ENCODE measurements around the gene MRPS11. TPM values are rescaled to one million over a fixed set of nuclear protein-coding genes. Genes with fewer than 3 reads are reported as not detected.
A peak's percentile ranks its signal among the peaks of the same experiment; 100 is the strongest.
"Not testable (repeated sequence)": the region's sequence is repeated elsewhere in the genome, so short reads cannot be mapped to it uniquely, and the experiment has no call there.

Gene MRPS11
- total RNA-seq, 1 experiment from 2014 or later: 24.2 TPM

DNA sequence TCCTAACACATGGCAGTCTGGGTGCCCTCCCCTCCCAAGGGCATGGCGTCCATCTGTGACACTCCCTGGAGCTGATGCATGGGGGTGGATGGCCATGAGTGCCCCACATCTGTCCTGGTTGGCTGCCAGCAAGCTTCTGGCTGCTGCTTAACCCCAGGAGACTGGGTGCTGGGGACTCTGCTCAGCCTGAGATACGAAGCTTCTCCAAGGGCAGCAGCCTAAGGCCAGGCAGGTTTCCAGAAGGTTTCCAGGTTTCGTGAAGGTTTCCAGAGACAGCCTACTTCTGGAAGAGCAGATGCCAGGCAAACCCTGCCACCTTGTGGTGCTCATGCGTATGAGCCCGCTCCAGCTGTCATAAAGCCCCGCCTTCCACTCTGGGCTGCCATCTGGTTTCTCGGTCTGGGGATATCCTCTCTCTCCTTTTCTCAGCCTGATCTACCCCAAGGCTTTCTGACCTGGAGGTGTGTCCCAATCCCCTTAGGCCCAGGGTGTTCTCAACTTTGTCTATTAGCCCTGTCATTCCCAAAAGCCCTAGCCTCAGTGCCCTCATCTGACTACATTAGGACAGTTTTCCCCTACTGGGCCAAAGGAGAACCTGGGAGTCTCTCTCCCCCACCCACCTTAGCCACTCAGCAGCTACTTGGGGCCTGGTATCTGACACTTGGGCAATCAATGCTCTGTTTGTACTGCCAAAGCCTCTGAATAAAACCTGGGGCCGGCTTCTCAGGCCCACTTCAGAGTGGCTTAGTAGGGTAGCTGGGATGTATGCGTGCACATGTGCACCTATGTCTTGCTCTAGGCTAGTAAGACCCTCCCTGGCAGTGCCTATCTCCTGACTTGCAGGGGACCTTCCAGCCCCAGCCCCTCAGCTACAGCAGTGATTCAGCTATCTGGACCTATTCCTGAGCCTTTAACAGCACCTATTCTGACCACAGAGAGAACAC, 12.4 kb upstream of the MRPS11 start:
- peak; percentile 53 for DNase-seq (ENCODE audit: low read depth)

DNA sequence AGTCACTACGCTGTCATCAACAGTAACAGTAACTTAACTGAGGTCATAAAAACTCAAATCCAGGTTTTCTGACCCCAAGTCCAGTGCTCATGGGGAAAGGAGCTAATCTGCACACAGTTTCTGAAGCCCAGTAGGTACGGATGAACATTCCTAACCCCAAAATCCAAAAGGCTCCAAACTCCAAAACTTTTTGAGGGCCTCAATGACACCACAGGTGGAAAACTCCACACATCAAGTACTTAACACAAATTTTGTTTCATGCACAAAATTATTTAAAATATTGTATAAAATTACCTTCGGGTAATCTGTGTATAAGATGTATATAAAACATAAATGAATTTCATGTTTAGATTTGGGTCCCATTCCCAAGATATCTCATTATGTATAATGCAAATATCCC, 10.8 kb upstream of the MRPS11 start:
- DNase-seq (ENCODE audit: low read depth): no peak

DNA sequence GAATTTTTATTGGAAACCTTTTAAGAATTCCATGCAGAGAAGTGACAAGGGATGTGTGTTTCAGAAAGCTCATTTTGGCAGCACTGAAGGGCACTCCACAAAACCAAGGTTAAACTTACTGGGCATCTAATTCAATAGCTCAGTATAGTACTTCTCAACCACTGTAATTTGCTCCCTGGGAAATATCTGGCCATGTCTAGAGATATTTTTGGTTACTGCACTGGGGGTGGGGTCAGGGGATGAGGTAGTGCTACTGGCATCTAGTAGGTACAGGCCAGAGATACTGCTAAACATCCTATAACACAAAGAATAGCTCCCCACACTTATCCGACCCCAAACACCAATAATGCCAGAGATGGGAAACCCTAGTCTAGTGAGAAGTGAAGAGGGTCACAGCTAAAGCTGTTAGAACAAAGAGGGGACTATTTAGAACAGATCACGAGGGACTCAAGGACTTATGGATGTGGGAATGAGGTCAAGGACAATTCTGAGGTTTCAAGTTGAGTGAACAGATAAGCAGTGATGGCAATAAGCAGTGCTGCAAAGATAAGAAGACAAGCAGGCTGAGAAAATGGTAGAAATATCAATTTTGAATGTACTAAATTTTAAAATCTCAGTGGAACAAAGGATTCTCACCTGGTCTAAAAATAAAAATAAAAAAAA, 3.5 kb upstream of the MRPS11 start:
- DNase-seq (ENCODE audit: low read depth): no peak

DNA sequence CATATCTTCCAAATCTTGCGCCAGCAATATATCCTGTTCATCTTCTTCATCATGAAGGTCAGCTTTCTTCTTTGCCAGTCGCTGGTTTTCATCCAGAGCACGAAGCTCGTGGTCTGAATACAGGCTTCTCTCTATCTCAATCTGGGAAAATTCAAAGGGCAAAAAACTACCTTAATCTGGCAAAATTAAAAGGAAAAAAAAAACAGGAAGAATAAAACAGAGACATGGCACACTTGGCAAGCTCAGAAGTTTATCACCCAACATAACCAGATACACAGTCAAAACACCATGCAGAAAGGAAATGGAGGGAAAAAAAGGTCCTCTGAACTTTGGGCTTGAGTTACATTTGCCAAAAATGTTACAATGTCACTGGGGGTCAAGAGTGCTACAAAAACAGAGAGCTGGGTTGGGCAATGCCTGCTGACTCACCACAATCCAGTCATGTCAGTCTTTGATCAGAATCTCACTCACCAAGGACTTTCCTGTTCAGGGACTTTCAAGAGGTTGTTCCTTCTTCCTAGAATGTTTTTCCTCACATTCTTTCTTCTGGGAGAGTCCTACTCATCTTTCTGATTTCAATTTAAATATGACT, 1.8 kb upstream of the MRPS11 start:
- peak; percentile 14 for DNase-seq (ENCODE audit: low read depth)

DNA sequence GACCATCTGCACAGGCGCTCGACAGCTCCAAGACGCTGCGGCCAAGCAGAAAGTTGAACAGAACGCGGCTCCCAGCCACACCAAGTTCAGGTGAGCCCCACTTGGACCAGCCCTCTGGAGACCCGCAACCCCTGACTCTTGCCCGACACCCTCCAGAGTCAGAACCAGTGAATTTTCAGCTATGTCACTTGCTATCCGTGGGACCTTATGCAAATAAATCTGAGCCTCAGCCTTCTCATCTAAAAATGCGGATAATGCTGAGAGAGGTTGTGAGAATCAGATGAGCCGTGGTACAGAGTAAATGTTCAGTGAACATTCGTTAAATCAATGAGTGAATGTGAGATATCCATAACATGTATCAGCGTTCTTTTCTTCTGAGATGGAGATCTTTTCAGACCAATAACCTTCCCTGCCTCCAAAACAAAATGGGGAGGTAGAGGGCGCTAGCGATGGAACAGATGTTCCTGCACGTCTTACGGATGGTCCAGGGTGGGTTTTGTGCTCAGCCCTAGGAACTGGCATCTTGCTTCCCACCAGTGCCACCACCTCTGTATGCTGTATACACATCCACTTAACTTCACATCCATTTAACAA, 524 bp downstream of the MRPS11 start:
- DNase-seq (ENCODE audit: low read depth): no peak

DNA sequence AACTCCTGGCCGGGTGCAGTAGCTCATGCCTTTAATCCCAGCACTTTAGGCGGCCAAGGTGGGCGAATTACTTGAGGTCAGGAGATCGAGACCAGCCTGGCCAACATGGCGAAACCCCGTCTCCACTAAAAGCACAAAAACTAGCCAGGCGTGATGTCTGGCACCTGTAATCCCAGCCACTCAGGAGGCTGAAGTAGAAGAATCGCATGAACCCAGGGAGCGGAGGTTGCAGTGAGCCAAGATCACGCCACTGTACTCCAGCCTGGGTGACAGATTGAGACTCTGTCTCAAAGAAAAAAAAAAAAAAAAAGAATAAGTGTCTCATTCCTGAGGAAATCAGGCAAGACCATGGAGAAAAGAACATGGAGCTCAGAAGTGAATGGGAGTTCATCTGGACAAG, 1.2 kb downstream of the MRPS11 start:
- DNase-seq (ENCODE audit: low read depth): not testable (repeated sequence)

DNA sequence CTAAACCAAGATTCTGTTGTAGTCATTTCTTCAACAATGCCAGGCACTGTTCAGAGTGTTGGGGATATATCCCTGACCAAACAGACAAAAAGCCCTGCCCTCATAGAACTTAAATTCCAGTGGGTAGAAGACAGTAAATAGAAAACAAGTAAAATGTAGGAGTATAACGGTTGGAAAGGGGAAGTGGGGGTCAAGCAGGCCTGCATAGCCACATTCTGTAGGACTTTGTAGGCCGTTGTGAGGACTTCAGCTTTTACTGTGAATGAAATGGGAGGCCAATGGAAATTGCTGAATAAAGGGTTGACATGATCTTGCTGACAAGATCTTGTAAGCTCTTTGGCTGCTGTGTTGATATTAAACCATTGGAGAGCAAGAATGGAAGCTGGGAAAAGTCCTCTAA, 1.8 kb downstream of the MRPS11 start:
- no peak for DNase-seq (ENCODE audit: low read depth)

DNA sequence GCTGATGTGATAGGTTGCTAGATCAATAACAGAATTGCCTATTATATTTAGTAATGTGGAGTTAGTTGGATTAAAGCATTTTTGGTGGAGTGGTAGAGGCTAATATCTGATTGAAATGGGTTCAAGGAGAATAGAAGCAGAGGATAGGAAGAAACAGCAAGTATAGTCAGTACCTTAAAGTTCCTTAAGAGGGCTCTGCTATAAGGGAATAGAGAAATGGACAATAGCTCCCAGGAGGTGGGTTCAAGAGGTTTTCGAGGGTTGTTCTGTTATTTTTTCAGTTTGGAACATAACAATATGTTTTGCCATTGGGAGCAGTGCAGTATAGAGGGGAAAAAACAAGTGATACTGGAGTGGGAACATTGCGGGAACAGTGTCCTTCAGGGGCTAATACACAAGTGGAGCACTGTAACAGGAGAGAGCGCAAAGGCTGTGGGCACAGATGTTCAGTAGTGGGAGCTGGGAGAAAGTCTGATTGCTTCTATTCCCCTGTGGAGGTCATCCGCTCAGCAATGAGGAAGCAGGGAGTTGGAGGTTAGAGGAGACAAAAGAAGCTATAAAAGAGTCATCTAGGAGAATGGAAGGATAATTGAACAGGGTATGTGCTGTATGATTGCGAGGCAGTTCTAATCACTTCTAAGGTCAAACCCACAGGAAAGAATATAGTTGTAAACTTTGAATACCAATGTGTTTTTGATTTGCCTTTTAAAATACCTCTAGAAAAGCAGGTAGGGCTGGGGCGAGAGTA, 3.3 kb downstream of the MRPS11 start:
- DNase-seq (ENCODE audit: low read depth): no peak

DNA sequence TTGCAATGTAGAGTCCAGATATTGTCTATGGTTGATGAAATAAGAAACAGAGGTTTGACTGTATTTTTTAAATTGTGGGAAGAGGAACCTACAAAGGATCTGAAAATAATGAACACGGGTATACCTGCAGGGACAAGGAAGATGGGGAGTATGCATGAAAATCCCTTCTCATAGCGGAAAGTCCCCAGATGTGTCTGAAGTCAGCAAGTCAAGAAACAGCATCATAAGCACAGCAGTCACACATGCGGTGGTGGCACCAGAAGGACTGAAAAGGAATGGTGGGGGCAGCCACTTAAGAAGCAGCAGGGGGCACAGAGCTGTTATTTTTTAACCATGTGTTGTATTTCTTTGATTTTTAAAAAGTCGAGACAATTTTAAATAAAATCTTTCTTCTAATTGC, 4.7 kb downstream of the MRPS11 start:
- DNase-seq (ENCODE audit: low read depth): no peak

DNA sequence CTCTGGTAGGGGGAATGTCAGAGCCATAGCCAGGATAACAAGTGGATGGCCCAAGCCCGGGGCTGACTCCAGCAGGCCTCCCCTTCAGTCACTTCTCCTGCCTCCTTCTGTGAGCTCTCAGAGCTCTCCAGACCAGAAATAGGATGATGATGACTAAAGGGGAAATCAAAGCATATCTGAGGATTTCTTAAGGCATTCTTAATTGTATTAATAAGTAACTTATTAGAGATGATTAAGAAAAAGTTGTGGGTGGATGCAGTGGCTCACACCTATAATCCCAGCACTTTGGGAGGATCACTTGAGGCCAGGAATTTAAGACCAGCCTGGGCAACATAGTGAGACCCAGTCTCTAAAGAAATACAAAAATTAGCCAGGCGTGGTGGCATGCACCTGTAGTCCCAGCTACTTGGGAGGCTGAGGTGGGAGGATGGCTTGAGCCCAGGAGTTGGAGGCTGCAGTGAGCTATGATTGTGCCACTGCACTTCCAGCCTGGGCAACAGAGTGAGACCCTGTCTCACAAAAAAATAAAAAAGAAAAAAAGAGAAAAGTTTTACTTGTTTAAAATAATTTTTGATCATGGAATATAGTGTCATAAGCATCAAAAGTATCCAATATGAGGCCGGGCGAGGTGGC, 6.3 kb downstream of the MRPS11 start:
- DNase-seq (ENCODE audit: low read depth): not testable (repeated sequence)

DNA sequence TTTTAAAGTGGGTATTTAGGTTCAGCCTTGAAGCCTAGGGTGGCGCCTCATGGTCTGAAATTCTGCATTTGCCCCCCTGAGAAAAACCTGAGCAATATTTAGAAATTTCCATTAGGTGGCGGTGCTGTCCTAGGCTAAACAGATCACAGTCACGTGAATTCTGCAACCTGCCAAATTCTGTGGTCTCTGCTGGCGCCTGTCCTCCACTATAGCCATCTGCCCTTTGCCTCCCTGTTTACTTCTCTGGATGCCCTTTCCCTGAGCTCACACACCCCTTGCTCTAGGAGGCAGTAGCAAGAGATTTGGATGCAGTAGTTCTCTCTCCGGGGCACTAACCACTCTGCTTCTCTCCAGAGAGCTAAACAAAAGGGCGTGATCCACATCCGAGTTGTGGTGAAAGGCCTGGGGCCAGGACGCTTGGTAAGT, 9.1 kb downstream of the MRPS11 start:
- DNase-seq (ENCODE audit: low read depth): no peak

DNA sequence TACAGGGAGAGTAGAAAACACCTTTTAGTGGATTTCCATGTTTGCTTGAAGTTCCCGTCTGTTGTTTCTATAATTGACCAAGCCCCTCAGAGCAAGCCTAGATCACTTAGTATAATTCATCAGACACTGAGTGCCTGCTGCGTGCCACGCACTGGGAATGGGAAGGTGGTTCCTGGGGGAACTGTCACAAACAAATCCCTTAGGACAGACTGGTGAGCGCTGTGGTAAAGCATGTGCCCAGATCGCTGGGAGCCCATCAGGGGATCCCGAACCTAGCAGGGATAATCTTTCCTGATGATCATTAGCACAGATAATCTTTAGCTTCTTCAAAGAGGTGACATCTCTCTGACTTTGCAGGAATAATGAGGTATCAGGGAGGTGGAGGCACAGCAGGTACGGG, 9.6 kb downstream of the MRPS11 start:
- no peak for DNase-seq (ENCODE audit: low read depth)

DNA sequence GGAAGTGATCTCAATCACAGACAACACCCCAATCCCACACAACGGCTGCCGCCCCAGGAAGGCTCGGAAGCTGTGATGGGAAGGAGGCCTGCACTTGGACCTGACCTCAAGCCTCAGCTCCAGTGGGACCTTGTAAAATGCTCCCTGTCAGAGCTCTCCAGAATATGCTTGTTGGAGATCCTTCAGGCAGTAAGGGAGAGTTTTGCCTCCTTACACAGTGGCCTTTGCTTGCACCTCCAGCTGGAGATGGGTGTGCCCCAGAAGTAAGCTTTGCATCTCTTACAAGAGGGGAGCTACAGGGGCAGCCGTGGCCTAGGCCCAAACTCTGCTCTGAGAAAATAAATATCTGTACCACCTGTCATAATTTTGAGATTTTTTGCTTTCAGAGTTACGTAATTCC, 10.4 kb downstream of the MRPS11 start:
- DNase-seq (ENCODE audit: low read depth): no peak

DNA sequence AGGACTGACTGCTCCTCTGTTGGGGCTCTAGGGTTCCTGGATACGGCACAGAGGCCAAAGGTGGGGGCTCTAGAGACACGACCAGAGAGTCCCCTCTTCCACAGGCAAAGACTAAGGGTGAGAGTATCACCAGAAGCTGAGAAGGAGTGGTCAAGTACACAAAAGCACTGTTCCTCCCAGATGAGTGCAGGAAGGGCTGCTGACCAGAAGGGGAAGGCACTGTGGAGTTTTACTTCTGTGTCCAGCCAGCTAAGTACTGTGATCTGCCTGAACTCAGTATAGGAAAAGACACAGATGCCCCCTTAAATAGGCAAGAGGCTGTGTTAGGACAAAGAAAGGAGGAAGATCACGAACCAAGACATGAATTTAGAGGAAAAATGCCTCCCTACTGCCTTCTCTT, 11.7 kb downstream of the MRPS11 start:
- DNase-seq (ENCODE audit: low read depth): no peak

DNA sequence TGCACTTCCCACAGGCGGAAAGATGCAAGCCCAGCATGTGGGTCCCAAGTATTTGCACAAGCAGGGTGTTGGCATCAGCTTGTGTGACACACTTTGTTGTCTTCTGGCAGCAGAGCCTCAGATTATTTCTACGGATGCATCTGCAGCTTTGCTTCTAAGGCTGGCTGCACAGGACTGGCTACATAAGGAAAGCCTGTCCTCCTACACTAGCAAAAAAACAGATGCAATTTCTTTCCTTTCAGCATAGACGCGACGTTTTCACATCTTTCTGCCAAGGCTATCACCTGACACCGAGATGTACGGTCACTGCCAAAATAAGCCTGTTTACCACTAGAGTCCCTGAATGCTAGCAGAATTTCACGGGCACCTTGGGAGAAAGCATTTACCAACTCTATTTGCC, 13.5 kb downstream of the MRPS11 start:
- no peak for DNase-seq (ENCODE audit: low read depth)

DNA sequence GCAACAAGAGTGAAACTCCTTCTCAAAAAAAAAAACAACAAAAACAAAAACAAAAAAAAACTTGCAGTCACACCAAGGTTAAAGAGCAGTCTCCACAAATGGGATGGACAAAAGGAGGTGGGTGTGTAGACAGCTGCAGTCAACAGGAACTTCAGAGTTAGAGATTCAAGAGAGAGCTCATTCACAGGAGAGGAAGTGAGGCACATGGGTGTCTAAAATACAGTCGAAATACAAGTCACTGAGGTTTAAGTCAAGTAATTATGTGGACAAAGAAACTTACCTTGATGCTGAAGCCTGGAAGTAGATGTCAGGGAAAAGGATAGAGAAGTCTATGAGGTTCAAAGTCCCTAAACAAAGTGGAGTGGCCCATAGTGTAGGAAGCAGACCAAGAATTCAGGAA, 14.8 kb downstream of the MRPS11 start:
- no peak for DNase-seq (ENCODE audit: low read depth)

DNA sequence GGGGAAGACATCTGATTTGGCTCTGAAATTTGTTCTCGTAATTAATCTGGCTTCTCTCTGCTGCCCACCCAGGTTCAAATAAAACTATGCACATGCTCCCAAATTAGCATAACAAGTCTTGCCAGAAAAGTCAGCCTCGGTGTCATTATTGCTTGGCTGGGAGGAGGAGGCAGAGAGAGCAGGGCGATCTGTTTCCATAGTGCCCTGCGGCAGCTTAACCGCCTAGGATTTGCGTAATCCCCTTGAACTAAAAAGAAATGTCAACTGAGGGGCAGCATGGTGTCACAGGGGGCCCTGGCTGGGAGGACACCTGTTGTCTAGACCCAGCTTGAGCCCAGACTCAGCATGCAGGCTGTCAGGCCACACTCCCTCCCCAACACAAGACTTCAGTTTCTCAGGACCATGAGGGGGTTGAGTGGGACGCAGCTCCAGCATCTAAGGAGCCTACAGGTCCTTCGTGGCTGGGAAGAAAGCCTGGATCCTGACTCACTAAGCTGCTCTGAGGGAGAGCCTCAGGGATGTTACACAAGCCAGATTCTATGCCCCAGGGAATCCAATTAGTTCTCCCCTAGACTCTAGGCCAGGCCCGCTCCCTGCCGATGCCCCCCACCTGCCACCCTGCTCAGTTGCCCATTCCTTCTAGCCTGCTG, 17.3 kb downstream of the MRPS11 start:
- no peak for DNase-seq (ENCODE audit: low read depth)

DNA sequence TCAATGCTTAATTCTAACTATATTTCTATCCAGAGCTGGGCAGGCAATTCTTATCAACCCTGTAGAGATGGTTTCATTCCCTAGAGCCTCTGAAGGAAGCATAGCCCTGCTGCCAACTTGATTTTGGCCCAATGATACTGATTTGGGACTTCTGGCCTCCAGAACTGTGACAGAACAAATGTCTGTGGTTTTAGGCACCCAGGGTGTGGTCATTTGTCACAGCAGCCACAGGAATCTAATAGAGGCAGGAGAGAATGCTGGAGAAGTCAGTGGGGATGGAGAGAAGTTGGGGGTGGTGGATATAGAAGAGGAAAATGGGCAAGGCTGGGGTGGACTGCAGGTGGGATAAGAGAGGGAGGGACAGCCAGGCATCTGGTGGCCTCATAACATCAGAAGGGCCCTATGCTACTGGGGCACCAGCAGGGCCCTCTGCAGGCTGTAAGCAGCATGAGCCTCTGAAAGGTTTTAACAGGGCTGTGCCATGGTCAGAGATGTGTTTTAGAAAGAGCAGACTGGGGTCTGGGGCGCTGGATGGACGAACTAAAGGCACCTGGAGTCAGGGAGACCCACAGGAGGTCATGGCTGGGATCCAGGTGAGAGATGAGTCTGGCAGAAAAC, 19.8 kb downstream of the MRPS11 start:
- DNase-seq (ENCODE audit: low read depth): no peak

DNA sequence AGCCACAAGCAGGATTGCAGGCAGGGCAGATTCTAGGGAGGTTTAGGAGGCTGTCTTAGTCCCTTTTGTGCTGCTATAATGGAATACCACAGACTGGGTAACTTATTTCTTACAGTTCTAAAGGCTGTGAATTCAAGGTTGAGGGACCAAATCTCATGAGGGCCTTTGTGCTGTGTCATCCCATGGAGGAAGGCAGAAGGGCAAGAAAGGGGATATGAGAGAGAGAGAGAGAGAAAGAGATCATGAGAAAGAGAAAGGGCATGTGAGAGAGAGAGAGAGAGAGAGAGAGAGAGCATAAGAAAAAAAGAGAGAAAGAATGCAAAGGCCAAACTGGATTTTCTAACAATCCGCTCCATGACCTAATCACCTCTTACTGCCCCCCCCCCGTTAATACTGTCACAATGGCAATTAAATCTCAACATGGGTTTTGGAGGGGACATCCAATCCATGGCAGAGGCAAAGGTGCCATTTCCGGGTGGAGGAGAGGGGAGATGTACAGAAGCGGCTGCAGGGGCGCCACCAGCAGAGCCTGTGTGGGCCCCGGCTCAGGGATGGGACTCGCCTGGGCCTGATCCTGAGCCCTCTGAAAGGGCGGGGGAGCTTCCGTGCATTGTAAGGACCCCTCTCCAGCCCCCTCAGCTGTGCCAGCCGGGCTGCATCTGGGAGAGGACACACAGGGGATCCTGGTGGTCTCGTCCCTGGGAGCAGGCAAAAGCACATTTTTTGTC, 20.5 kb downstream of the MRPS11 start:
- no peak for DNase-seq (ENCODE audit: low read depth)

DNA sequence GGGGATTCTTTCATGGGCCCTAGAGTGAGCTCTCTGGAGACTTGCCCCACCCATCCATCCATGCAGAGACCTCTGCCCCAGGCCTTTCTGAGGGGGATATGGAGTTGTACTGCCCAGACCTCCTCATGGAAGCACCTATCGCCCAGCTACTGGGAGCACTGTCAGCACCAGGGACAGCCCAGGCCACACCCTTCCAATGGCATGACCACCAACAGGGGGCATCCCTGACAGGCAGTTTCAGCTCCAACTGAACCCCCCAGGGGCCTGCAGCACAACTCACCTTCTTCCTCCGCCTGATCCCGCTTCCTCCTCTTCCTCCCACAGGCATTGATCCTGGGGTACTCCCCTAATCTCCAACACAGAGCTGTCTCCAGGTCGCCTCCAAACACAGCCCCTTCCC, 21.8 kb downstream of the MRPS11 start:
- DNase-seq (ENCODE audit: low read depth): no peak
